ENCODE data around the gene BPIFB6.

GRCh38 chr20:33010674-33011449 is 20.6 kb upstream of the BPIFB6 start:
- TF ChIP-seq CTCF (optimal IDR thresholded peaks at IDR 0.05 in 1 of 3, IDR thresholded peaks at IDR 0.05 in 1 of 3, conservative IDR thresholded peaks at IDR 0.05 in 1 of 3; ENCODE audit: extremely low read depth in 1 of 3, insufficient read depth in 2 of 3, low read length in 3 of 3) (no peak), EZH2 (IDR thresholded peaks at IDR 0.05; ENCODE audit: low read length) (no peak)

Data from keratinocyte (primary cell).